Islet of Langerhans (tissue), 1 donor: ENCODE measurements around the gene CD79B.

Experiments
- FAIRE-seq: peaks from one replicate; lab custom pipeline; 2011; peaks lifted over from hg19 to GRCh38; lab: Jason Lieb, UNC

Gene CD79B

GRCh38 chr17:63931981-63932561, at the start of gene CD79B:
CD79B (minus strand) TSS chr17:63932331; CDS start chr17:63932261, 70 bp downstream.
- FAIRE-seq = no peak

- no peak for FAIRE-seq
Measured at GRCh38 chr17:63978272-63979200, 46.4 kb upstream of the CD79B start.

GRCh38 chr17:63976702-63977101, 44.6 kb upstream of the CD79B start:
- no peak for FAIRE-seq

GRCh38 chr17:63975541-63976092, 43.5 kb upstream of the CD79B start:
- FAIRE-seq = no peak

- FAIRE-seq = no peak
Measured at GRCh38 chr17:63974594-63975192, 42.6 kb upstream of the CD79B start.

DNA sequence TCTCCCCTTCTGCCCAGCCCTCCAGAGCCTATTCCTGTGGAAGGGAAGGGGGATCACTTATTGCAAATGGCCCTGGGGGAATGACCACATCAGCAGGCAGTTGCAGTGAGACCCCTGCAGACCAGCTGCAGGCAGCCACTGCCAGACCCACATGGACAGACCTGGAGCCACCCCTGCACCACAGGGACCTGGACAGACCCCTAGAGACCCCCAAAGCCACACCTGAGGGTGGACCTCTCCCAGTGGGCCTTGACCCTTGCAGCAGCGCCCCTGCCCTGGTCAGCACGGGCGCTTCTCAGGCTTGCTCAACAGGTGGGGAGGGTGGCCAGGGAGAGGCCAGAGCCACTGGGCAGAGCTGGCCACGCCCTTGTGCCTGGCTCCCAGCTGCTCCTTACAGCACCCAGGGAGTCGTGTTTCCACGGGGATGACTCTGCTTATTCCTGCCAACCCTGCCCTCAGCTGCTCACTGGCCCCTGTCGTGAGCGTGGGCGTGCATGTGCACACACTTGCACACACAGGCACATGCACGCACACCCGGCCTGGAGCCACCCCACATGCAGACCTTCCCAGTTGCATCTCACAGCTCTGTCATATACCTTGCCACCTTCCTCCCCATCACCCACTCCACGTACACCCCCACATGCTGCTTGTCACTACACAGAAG, 41.9 kb upstream of the CD79B start:
- no peak for FAIRE-seq

DNA sequence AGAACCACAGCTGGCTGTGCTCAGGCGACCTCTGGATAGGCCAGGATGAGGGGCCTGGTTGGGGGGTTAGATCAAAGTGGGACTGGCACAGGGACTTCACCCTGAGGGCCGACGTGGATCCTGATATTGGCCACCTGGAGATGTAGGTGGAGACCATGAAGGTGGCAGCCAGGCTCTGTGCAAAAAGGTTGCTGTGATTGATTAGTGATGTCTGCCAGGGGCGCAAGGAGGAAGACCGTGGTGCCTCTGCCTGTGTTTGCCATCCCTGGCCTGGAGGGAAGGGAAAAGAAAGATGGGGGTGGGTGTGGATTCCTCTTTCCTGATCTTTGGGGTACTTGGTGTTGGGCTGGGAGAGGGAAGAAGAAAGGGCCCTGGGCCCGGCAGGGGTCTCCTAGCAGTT, 41.1 kb upstream of the CD79B start:
- FAIRE-seq = no peak

DNA sequence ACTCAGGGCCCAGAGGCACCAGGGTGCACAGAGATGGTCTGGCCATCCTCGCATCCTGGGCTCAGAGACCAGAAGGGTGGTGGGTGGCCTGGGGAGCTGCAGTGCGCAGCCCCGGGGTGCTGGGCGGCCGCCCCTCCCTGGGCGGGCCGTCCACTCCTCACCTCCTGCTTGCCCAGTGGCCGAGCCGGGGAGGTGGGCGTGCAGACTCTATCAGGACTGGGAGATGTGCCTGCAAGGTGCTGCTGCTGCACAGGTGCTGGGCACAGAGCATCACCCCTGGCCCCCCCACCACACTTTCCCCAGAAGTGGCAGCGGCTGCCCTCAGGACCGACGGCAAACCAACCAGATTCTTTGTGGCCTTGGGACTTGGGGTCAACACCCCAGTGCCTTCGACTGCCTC, 40.7 kb upstream of the CD79B start, which contains the start of gene SCN4A:
SCN4A (minus strand) TSS at position 123 of the 400 bp plus-strand sequence; CDS start at position 46, 77 bp downstream.
- FAIRE-seq = no peak

DNA sequence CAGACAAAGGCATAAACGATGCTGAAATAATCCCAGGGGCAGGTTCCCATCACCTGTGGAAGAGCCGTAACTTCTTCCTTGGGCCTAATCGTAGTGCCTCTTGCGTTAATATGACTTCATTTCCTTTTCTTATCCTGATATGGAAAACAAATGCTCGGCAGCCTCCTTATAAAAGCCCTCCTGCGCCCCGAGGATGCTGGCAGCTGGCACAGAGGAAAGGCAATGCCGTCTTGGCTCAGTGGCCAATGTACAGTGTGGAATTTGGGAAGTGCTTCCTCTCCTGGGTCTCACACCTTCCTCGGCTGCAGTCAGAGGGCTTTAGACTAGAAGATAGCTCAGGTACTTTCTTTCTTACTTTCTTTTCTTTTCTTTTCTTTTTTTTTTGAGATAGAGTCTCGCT, 37.1 kb upstream of the CD79B start:
- FAIRE-seq = no peak

GRCh38 chr17:63967953-63968352, 35.8 kb upstream of the CD79B start:
- no peak for FAIRE-seq

DNA sequence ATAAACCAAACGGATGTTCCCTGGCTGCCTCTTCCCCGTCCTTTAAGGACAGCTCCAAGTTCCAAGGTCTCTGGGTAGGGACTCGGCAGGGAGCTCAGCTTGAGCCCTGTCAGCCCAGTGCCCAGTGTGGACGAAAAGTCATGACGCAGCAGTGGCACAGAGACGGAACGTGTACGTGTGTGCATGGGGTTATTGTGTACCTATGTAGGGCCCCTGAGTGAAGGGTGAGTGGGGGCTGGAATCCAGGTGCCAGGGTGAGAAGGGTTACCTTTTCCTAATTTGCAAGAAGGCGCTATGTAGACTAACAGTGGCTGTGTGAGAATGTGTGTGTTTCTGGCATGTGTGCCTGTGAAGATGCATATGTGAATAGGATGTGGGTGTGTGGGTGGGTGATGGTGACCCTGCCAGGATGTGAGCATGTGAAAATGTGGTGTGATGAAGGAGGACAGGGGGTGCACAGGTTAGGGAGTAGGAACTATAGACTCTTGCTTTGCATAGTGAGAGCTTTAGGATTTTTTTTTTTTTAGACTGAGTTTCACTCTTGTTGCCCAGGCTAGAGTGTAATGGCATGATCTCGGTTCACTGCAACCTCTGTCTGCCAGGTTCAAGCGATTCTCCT, 34.6 kb upstream of the CD79B start:
- no peak for FAIRE-seq

DNA sequence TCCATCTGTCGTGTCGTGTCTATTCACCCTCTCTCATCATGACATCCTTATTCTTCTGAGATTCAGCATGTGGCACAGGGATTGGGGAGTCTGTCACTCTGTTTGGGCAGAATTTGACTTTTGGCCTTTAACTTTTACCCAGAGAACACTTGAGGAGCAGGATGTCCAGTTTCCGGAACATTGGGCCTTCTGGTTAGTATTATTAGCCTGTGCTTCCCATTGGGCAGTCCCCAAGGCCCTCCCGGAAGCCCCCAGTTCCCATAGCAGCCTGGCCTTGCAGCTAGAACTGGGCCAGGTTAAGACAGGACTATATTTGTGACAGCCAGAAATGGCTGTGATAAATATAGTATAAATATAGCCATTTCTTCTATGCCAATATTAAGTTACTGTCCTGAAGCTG, 31.0 kb upstream of the CD79B start:
- FAIRE-seq = no peak

DNA sequence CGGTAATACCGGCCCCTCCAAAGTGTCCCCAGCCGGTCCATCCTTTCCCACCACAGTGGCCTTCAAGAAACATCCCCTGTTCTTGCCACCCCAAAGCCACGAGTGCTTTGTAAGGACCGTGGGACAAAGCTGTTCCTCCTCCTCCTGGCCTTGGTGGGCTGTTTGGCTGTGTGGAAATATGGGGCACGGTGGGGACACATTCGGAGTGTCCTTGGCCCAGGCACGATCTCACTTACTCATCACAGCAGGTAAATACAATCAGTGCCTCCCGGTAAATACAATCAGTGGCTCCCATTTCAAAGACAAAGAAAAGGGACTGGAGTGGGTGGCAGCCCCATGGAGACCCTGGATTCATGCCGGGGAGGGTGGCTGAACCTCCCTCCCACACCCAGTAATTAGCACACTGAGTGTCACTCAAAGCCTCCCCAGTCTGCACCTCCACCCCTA, 30.2 kb upstream of the CD79B start:
- FAIRE-seq = no peak

DNA sequence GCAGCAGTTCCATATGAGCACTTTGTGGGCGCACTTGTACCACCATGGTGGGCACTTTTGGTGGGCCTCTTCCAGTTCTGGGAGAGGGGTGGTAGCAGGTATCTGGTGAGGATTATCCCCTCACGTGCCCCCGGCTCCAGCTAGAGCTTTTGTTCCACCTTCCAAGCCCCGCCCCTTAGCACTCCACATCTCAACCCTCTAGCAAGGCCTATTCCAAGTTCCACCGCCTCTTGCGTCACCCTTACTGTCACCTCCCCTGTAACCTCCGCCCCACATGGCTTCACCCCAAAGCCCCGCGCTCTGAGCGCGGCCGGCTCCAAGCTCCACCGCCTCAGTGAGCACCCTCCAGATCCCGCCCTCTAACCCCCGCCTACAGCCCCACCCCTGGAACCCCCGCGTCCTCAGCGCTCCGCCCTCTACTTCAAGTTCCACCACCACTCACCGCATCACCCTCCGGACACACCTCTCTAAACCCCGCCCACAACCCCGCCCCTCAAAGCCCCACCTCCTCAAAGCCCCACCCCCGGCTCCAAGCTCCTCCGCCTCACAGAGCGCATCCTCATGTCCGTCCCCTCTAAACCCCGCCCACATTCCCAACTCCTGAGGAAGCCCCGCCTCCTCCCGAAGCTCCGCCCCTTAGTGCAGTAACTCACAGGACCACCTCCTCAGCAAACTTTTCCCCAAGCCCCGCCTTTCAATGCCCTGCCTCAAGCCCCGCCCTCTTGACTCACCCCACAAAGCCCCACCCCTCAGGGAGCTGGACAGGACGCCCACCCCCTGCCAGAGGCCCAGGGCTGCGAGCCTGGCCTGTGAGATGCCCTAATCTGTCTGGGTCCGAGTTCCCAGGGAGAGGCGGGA, 29.5 kb upstream of the CD79B start:
- FAIRE-seq = no peak

DNA sequence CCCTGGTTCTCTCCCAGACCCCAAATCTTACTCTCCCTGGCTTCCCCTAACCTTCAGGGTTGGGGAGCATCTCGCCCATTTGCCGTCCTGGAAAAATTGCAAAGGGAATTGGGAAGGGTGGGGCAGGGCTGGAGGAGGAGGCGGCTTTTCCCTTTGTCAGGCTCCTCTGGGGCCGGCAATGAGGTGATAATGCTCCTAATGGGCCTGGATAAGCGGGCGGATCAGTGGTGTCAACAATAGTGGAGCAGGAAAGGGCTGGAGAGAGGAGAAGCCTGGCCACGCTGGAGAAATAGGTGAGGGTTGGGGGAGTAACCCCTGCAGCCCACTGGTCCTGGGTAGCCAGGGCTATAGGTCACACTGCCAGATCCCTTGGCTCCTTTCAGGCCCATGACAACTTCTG, 28.3 kb upstream of the CD79B start:
- FAIRE-seq = no peak

DNA sequence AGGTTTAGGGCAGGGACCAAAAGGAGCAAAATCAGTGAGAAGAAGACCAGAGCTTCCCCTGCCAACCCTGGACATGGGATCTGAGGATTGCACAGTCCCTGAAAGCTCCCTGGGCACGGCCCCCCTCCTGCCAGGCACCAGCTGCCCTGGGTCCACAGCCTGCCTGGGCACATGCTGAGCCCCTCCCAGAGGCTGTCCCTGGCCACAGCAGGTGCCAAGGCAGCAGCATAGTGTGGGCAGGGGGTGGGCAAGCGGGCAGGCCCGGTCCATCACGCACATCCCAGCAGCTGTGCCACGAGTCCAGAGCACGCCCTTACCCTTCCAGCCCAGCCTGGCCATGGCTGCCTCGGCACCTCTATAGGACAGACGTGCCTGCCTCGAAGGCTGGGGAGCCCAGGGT, 27.9 kb upstream of the CD79B start:
- no peak for FAIRE-seq

GRCh38 chr17:63956296-63956920, 24.3 kb upstream of the CD79B start:
- no peak for FAIRE-seq

GRCh38 chr17:63955791-63956190, 23.7 kb upstream of the CD79B start:
- no peak for FAIRE-seq

DNA sequence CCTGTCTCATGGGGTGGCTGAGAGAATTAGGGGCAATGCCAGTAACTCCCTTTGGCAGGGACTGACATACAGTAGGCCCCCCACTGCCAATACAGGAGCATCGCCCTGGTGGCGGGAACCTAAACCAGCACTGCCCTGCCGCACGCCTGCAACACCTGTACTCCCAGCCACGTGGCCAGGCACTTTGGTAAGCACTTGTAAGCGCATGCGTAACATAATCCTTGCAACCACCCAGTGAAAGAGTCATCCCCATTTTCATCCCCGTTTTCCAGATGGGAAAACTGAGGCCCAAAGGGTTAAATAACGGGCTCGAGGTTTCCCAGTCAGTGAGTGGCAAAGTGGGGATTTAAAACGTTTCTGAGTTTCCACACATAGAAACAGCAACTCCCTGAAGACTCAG, 23.1 kb upstream of the CD79B start:
- FAIRE-seq = no peak

DNA sequence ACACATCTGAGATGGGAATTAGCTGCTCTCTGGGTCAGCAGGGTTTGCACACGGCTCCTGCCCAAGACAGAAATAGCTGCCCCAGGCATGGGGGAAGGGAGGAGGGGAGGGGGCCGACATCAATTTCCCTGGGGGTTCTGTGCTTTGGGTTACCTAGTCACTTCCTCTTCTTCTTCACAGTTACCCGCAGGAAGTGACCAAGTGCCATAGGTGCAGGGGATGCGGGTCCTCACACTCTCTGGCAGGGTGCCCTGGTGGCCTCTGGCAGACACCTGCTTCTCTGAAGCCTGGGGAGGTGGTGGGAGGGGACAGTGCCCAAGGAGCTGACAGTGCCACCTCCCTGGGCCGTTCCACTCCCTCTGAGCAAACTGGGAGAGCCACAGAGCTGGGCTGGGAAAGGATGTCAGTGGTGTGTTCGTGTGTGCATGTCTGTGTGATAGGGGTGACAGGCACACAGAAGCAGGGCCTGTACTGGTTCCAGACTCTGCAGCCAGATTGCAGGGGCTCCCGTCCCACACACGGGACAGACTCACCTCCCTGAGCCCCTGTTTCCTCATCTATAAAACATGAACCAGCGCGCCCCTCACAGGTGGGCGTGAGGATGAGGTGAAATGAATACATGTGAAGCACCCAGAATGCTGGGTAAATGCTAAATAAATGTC, 22.4 kb upstream of the CD79B start:
- FAIRE-seq = no peak
